ENCODE measurements around the gene CARD10. TPM values are rescaled to one million over a fixed set of nuclear protein-coding genes. Genes with fewer than 3 reads are reported as not detected.

CARD10 gene
- total RNA-seq, 1 donor from 2014 or later, result 46.7 TPM

GRCh38 chr22:37440875-37441274, 78.3 kb downstream of the CARD10 start:
- TF ChIP-seq, protein P1, sequence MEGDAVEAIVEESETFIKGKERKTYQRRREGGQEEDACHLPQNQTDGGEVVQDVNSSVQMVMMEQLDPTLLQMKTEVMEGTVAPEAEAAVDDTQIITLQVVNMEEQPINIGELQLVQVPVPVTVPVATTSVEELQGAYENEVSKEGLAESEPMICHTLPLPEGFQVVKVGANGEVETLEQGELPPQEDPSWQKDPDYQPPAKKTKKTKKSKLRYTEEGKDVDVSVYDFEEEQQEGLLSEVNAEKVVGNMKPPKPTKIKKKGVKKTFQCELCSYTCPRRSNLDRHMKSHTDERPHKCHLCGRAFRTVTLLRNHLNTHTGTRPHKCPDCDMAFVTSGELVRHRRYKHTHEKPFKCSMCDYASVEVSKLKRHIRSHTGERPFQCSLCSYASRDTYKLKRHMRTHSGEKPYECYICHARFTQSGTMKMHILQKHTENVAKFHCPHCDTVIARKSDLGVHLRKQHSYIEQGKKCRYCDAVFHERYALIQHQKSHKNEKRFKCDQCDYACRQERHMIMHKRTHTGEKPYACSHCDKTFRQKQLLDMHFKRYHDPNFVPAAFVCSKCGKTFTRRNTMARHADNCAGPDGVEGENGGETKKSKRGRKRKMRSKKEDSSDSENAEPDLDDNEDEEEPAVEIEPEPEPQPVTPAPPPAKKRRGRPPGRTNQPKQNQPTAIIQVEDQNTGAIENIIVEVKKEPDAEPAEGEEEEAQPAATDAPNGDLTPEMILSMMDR (IDR thresholded peaks at IDR 0.05; ENCODE audit: unreplicated experiment), result no peak
- H3K27me3 Mint-ChIP-seq, result peaks cover 27% of the 10 kb centered on the region
- no peak overlapping the region for H3K27ac Mint-ChIP-seq
- no peak overlapping the region for H3K4me3 Mint-ChIP-seq (ENCODE audit: low read depth)
- H3K4me1 Mint-ChIP-seq (ENCODE audit: low read depth), result no peaks in the 10 kb centered on the region
- H3K9me3 Mint-ChIP-seq (ENCODE audit: low read depth), result peaks cover 4% of the 10 kb centered on the region
- peaks cover 1% of the 10 kb centered on the region for H3K36me3 Mint-ChIP-seq (ENCODE audit: insufficient read depth)
- DNase-seq (ENCODE audit: low spot score, unreplicated experiment), result no peak

Other genes with a start within 250 kb of the CARD10 start
- not detected in 2 replicates for gene CYTH4, start 236.9 kb downstream of the CARD10 start, total RNA-seq
- 0.36 and 0.44 TPM in 2 replicates for gene ELFN2, start 91.9 kb downstream of the CARD10 start, total RNA-seq
- 3.2 and 5.9 TPM in 2 replicates for gene MFNG, start 33.0 kb downstream of the CARD10 start, total RNA-seq
- 52.6 TPM in 2 replicates for gene CDC42EP1, start 41.1 kb upstream of the CARD10 start, total RNA-seq
- 2.7 and 4.3 TPM in 2 replicates for gene LGALS2, start 60.7 kb upstream of the CARD10 start, total RNA-seq
- gene GGA1, start 89.4 kb upstream of the CARD10 start, total RNA-seq, result 121 and 132 TPM in 2 replicates
- 25.4 and 27.4 TPM in 2 replicates for gene SH3BP1, start 120.3 kb upstream of the CARD10 start, total RNA-seq
- gene PDXP, start 139.3 kb upstream of the CARD10 start, total RNA-seq, result 16.8 and 17.7 TPM in 2 replicates
- gene LGALS1, start 156.2 kb upstream of the CARD10 start, total RNA-seq, result 0.81 TPM in 1 of 2 replicates, not detected in the other
- 16.4 and 17.1 TPM in 2 replicates for gene NOL12, start 166.9 kb upstream of the CARD10 start, total RNA-seq
- gene TRIOBP, start 177.6 kb upstream of the CARD10 start, total RNA-seq, result 73.0 and 78.7 TPM in 2 replicates

Measured in progenitor cell of endocrine pancreas (in vitro differentiated cells).